OCI-LY3 (cell line): ENCODE results near the gene UST.

ENCODE experiments used
- EZH2phosphoT487 ChIP-seq: fragments of 200-600 bp; shearing (Covaris generic); IDR thresholded peaks from 2 replicates; pipeline ENCODE4 v1.6.1; 2018; ENCODE audit warnings: antibody characterized with exemption, mixed run types, low read depth
- TF ChIP-seq, protein P1 (sequence below): fragments of 200-600, 300-600 bp; sonication (generic); IDR thresholded peaks from 2 replicates; pipeline ENCODE4 v1.5.1; 2014; ENCODE audit warnings: antibody characterized with exemption, low read length, low read depth

DNA sequence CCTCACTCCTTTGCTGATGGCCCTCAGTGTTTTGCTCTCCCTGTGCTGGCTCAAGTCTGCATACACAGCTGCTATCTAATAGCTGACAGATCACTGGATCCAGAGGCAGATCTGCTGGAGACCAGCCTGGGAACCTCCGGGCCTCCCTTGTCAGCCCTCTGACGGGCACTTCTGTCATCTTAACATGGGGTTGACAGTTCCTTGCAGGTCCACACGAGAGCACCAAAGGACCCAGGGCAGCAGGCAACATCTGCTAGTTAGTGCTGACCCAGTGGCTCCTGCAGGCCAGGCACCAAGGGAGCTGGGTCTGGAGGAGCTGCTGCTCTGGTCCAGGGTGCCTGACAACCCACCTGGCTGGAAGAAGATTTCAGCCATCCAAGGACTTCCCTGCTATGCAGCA is 208.1 kb downstream of the UST start:
- TF ChIP-seq, protein P1, sequence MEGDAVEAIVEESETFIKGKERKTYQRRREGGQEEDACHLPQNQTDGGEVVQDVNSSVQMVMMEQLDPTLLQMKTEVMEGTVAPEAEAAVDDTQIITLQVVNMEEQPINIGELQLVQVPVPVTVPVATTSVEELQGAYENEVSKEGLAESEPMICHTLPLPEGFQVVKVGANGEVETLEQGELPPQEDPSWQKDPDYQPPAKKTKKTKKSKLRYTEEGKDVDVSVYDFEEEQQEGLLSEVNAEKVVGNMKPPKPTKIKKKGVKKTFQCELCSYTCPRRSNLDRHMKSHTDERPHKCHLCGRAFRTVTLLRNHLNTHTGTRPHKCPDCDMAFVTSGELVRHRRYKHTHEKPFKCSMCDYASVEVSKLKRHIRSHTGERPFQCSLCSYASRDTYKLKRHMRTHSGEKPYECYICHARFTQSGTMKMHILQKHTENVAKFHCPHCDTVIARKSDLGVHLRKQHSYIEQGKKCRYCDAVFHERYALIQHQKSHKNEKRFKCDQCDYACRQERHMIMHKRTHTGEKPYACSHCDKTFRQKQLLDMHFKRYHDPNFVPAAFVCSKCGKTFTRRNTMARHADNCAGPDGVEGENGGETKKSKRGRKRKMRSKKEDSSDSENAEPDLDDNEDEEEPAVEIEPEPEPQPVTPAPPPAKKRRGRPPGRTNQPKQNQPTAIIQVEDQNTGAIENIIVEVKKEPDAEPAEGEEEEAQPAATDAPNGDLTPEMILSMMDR = no peak
- TF ChIP-seq EZH2phosphoT487 = no peak
